Measurements from ENCODE around the gene GAREM2.

GAREM2 gene

DNA sequence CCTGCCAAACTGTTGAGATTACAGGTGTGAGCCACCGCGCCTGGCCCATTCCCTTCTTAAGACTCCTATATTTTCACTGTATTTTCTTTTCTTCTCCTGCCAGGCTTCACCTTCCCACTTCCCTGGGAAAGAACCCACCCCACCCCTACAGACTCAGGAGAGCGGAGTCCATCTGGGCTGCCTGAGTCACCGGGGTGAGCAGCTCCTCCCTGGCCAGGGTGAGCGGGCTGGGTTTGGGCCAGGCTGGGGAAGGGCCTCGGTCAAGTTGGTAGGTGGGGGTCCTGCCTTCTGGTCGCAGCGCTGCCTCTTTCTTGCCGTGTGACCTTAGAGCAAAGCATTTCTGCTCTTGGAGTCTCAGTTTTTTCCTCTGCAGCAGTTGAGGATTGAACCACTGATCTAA is 2.1 kb upstream of the GAREM2 start:
- Histone ChIP-seq H3K56ac (ENCODE audit: low read length) (no peak overlapping the region), H2AK5ac (ENCODE audit: low read length) (no peak overlapping the region), H2BK120ac (ENCODE audit: low read depth, low read length) (no peak overlapping the region), H3K4me1 (ENCODE audit: control insufficient read depth, low read depth, low read length) (no peaks in the 10 kb centered on the region), H3K79me2 (ENCODE audit: control insufficient read depth, insufficient read depth, low read length) (no peaks in the 10 kb centered on the region), H3K27ac (ENCODE audit: low read depth, low read length) (no peak overlapping the region), H3K79me1 (ENCODE audit: low read length) (no peaks in the 10 kb centered on the region), H2BK5ac (ENCODE audit: low read length) (no peak overlapping the region), H3K4me2 (ENCODE audit: low read length) (no peak overlapping the region), H4K8ac (ENCODE audit: low read depth, low read length) (no peak overlapping the region), H3K27me3 (ENCODE audit: insufficient read depth, low read length, poor library complexity) (no peaks in the 10 kb centered on the region), H3K18ac (ENCODE audit: low read length) (no peak overlapping the region), H3K4me3 (ENCODE audit: low read length) (no peak overlapping the region), H3K4ac (ENCODE audit: low read depth, low read length) (no peak overlapping the region), H3K23ac (ENCODE audit: low read length) (no peak overlapping the region), H3K36me3 (ENCODE audit: control insufficient read depth, insufficient read depth, low read length) (no peaks in the 10 kb centered on the region), H3K9ac (ENCODE audit: low read length) (no peak overlapping the region), H4K5ac (ENCODE audit: low read length) (no peak overlapping the region), H2BK15ac (replicated peaks; ENCODE audit: low read depth) (no peak overlapping the region)
- WGBS (ENCODE audit: extremely low coverage, insufficient coverage, low lambda C conversion rate), result no CpG with 5 or more reads among the region's 9 CpGs
- no peak for DNase-seq

GRCh38 chr2:26172189-26172870 is 558 bp upstream of the GAREM2 start:
- H3K27me3 ChIP-seq (ENCODE audit: insufficient read depth, low read length, poor library complexity), result no peaks in the 10 kb centered on the region
- no peak overlapping the region for H2AK5ac ChIP-seq (ENCODE audit: low read length)
- H2BK15ac ChIP-seq (replicated peaks; ENCODE audit: low read depth), result no peak overlapping the region
- no CpG with 5 or more reads among the region's 56 CpGs for WGBS (ENCODE audit: extremely low coverage, insufficient coverage, low lambda C conversion rate)
- no peak overlapping the region for H2BK5ac ChIP-seq (ENCODE audit: low read length)
- no peaks in the 10 kb centered on the region for H3K79me2 ChIP-seq (ENCODE audit: control insufficient read depth, insufficient read depth, low read length)
- H3K79me1 ChIP-seq (ENCODE audit: low read length), result no peaks in the 10 kb centered on the region
- no peaks in the 10 kb centered on the region for H3K36me3 ChIP-seq (ENCODE audit: control insufficient read depth, insufficient read depth, low read length)
- H3K4me3 ChIP-seq (ENCODE audit: low read length), result no peak overlapping the region
- no peak overlapping the region for H3K27ac ChIP-seq (ENCODE audit: low read depth, low read length)
- H3K56ac ChIP-seq (ENCODE audit: low read length), result no peak overlapping the region
- H3K4ac ChIP-seq (ENCODE audit: low read depth, low read length), result no peak overlapping the region
- peak; percentile 51 for DNase-seq
- H3K4me1 ChIP-seq (ENCODE audit: control insufficient read depth, low read depth, low read length), result no peaks in the 10 kb centered on the region
- no peak overlapping the region for H3K9ac ChIP-seq (ENCODE audit: low read length)
- no peak overlapping the region for H3K4me2 ChIP-seq (ENCODE audit: low read length)
- H3K18ac ChIP-seq (ENCODE audit: low read length), result peak overlapping the region; percentile 78
- no peak overlapping the region for H4K5ac ChIP-seq (ENCODE audit: low read length)
- H3K23ac ChIP-seq (ENCODE audit: low read length), result no peak overlapping the region
- no peak overlapping the region for H4K8ac ChIP-seq (ENCODE audit: low read depth, low read length)
- H2BK120ac ChIP-seq (ENCODE audit: low read depth, low read length), result peak overlapping the region; percentile 7

GRCh38 chr2:26173776-26174482 is 1.0 kb downstream of the GAREM2 start:
- Histone ChIP-seq H3K56ac (ENCODE audit: low read length) (peak overlapping the region; percentile 79), H3K79me1 (ENCODE audit: low read length) (no peaks in the 10 kb centered on the region), H3K18ac (ENCODE audit: low read length) (peak overlapping the region; percentile 52), H3K9ac (ENCODE audit: low read length) (peak overlapping the region; percentile 57), H4K5ac (ENCODE audit: low read length) (no peak overlapping the region), H3K79me2 (ENCODE audit: control insufficient read depth, insufficient read depth, low read length) (no peaks in the 10 kb centered on the region), H3K27me3 (ENCODE audit: insufficient read depth, low read length, poor library complexity) (no peaks in the 10 kb centered on the region), H3K4me2 (ENCODE audit: low read length) (peak overlapping the region; percentile 46), H2BK15ac (replicated peaks; ENCODE audit: low read depth) (no peak overlapping the region), H3K36me3 (ENCODE audit: control insufficient read depth, insufficient read depth, low read length) (no peaks in the 10 kb centered on the region), H3K4ac (ENCODE audit: low read depth, low read length) (no peak overlapping the region), H3K27ac (ENCODE audit: low read depth, low read length) (no peak overlapping the region), H3K4me1 (ENCODE audit: control insufficient read depth, low read depth, low read length) (no peaks in the 10 kb centered on the region), H2BK120ac (ENCODE audit: low read depth, low read length) (no peak overlapping the region), H3K4me3 (ENCODE audit: low read length) (peak overlapping the region; percentile 48), H4K8ac (ENCODE audit: low read depth, low read length) (no peak overlapping the region), H2BK5ac (ENCODE audit: low read length) (no peak overlapping the region), H3K23ac (ENCODE audit: low read length) (no peak overlapping the region), H2AK5ac (ENCODE audit: low read length) (no peak overlapping the region)
- no CpG with 5 or more reads among the region's 46 CpGs for WGBS (ENCODE audit: extremely low coverage, insufficient coverage, low lambda C conversion rate)
- no peak for DNase-seq

- Histone ChIP-seq H3K18ac (ENCODE audit: low read length) (no peak overlapping the region), H4K8ac (ENCODE audit: low read depth, low read length) (no peak overlapping the region), H2BK120ac (ENCODE audit: low read depth, low read length) (no peak overlapping the region), H3K79me1 (ENCODE audit: low read length) (no peaks in the 10 kb centered on the region), H3K4me1 (ENCODE audit: control insufficient read depth, low read depth, low read length) (peaks cover 4% of the 10 kb centered on the region), H3K27ac (ENCODE audit: low read depth, low read length) (no peak overlapping the region), H3K4me2 (ENCODE audit: low read length) (no peak overlapping the region), H3K4ac (ENCODE audit: low read depth, low read length) (no peak overlapping the region), H3K27me3 (ENCODE audit: insufficient read depth, low read length, poor library complexity) (no peaks in the 10 kb centered on the region), H3K79me2 (ENCODE audit: control insufficient read depth, insufficient read depth, low read length) (no peaks in the 10 kb centered on the region), H4K5ac (ENCODE audit: low read length) (no peak overlapping the region), H3K9ac (ENCODE audit: low read length) (no peak overlapping the region), H3K4me3 (ENCODE audit: low read length) (no peak overlapping the region), H2BK5ac (ENCODE audit: low read length) (no peak overlapping the region), H3K36me3 (ENCODE audit: control insufficient read depth, insufficient read depth, low read length) (no peaks in the 10 kb centered on the region), H2AK5ac (ENCODE audit: low read length) (no peak overlapping the region), H3K56ac (ENCODE audit: low read length) (no peak overlapping the region), H2BK15ac (replicated peaks; ENCODE audit: low read depth) (no peak overlapping the region), H3K23ac (ENCODE audit: low read length) (no peak overlapping the region)
- DNase-seq, result no peak
- no CpG with 5 or more reads among the region's 10 CpGs for WGBS (ENCODE audit: extremely low coverage, insufficient coverage, low lambda C conversion rate)
These were observed 2.0 kb downstream of the GAREM2 start for GRCh38 chr2:26174691-26175465.

- Histone ChIP-seq H4K8ac (ENCODE audit: low read depth, low read length) (no peak overlapping the region), H3K27me3 (ENCODE audit: insufficient read depth, low read length, poor library complexity) (no peaks in the 10 kb centered on the region), H2BK120ac (ENCODE audit: low read depth, low read length) (no peak overlapping the region), H2AK5ac (ENCODE audit: low read length) (no peak overlapping the region), H3K56ac (ENCODE audit: low read length) (no peak overlapping the region), H4K5ac (ENCODE audit: low read length) (no peak overlapping the region), H3K79me2 (ENCODE audit: control insufficient read depth, insufficient read depth, low read length) (no peaks in the 10 kb centered on the region), H3K9ac (ENCODE audit: low read length) (no peak overlapping the region), H3K4me3 (ENCODE audit: low read length) (no peak overlapping the region), H3K4ac (ENCODE audit: low read depth, low read length) (no peak overlapping the region), H2BK5ac (ENCODE audit: low read length) (no peak overlapping the region), H3K79me1 (ENCODE audit: low read length) (no peaks in the 10 kb centered on the region), H3K18ac (ENCODE audit: low read length) (no peak overlapping the region), H3K4me1 (ENCODE audit: control insufficient read depth, low read depth, low read length) (peaks cover 4% of the 10 kb centered on the region), H3K4me2 (ENCODE audit: low read length) (no peak overlapping the region), H3K27ac (ENCODE audit: low read depth, low read length) (no peak overlapping the region), H2BK15ac (replicated peaks; ENCODE audit: low read depth) (no peak overlapping the region), H3K36me3 (ENCODE audit: control insufficient read depth, insufficient read depth, low read length) (no peaks in the 10 kb centered on the region), H3K23ac (ENCODE audit: low read length) (no peak overlapping the region)
- DNase-seq, result no peak
- WGBS (ENCODE audit: extremely low coverage, insufficient coverage, low lambda C conversion rate), result no CpG with 5 or more reads among the region's 15 CpGs
These were observed 2.8 kb downstream of the GAREM2 start for GRCh38 chr2:26175466-26176278.

Data from mesendoderm (in vitro differentiated cells).